ENCODE data around the gene ZCCHC7. TPM values are rescaled to one million over a fixed set of nuclear protein-coding genes. Genes with fewer than 3 reads are reported as not detected.

Gene ZCCHC7
- total and polyA plus RNA-seq, 2 experiments from 2014 or later = 29.8 to 38.8 TPM

- no peak overlapping the region for H3K4me2 ChIP-seq
- no peak overlapping the region for H3K27ac Mint-ChIP-seq
- H3K9me3 Mint-ChIP-seq = no peaks in the 10 kb centered on the region
- H3K4me1 Mint-ChIP-seq = peaks cover 8% of the 10 kb centered on the region; the same call in 2 of the 3 replicates
- no peaks in the 10 kb centered on the region for H3F3A ChIP-seq (replicated peaks; ENCODE audit: low read depth)
- H2AFZ ChIP-seq = no peak overlapping the region
- H3K27ac ChIP-seq (ENCODE audit: low read depth) = no peak overlapping the region
- no peaks in the 10 kb centered on the region for H3K79me2 ChIP-seq (replicated peaks; ENCODE audit: insufficient read depth)
- no peaks in the 10 kb centered on the region for H3K27me3 ChIP-seq (ENCODE audit: insufficient read depth)
- TF ChIP-seq ZNF114 (CRISPR knock-in tag; IDR thresholded peaks at IDR 0.05) (no peak), EZH2phosphoT487 (IDR thresholded peaks at IDR 0.05; ENCODE audit: unreplicated experiment) (no peak), ZNF462 (CRISPR knock-in tag; IDR thresholded peaks at IDR 0.05) (no peak), STAT1 (IDR thresholded peaks at IDR 0.05; ENCODE audit: unreplicated experiment) (no peak), POLR2AphosphoS5 (IDR thresholded peaks at IDR 0.05; ENCODE audit: low read depth) (no peak), JUNB (IDR thresholded peaks at IDR 0.05; ENCODE audit: unreplicated experiment) (no peak), ZNF331 (CRISPR knock-in tag; IDR thresholded peaks at IDR 0.05; ENCODE audit: low read depth) (no peak), REST (IDR thresholded peaks at IDR 0.05; ENCODE audit: unreplicated experiment) (no peak), CTCF (conservative IDR thresholded peaks at IDR 0.05; ENCODE audit: low read depth in 2 of 2) (no peak), NANOG (IDR thresholded peaks at IDR 0.05; ENCODE audit: borderline replicate concordance) (no peak), ETS1 (IDR thresholded peaks at IDR 0.05) (no peak), EZH2 (IDR thresholded peaks at IDR 0.05; ENCODE audit: low read depth, unreplicated experiment) (no peak), CREB1 (CRISPR knock-in tag; IDR thresholded peaks at IDR 0.05; ENCODE audit: low read depth) (no peak)
- DNase-seq (ENCODE audit: low spot score) (no peak), ATAC-seq (no peak)
- no peak overlapping the region for H3K4me3 Mint-ChIP-seq
- peaks cover 4% of the 10 kb centered on the region for H3K27me3 Mint-ChIP-seq (ENCODE audit: insufficient read depth, low read depth, poor library complexity)
- H3K4me3 ChIP-seq = no peak overlapping the region
- H3K36me3 ChIP-seq (ENCODE audit: insufficient read depth) = no peaks in the 10 kb centered on the region
- no peaks in the 10 kb centered on the region for H4K20me1 ChIP-seq (replicated peaks; ENCODE audit: insufficient read depth)
- no peaks in the 10 kb centered on the region for H3K36me3 Mint-ChIP-seq (ENCODE audit: low read depth)
- H3K9me2 ChIP-seq (ENCODE audit: insufficient read depth) = no peaks in the 10 kb centered on the region
- no peaks in the 10 kb centered on the region for H3K4me1 ChIP-seq (ENCODE audit: insufficient read depth)
Measured at GRCh38 chr9:37404590-37404989, 284.2 kb downstream of the ZCCHC7 start.
